Measurements from ENCODE around the gene CFAP99.

GRCh38 chr4:2385516-2385915 is 33.2 kb upstream of the CFAP99 start:
- TF ChIP-seq CTCF (IDR thresholded peaks at IDR 0.05; ENCODE audit: borderline replicate concordance, extremely low read depth, low read length, poor library complexity, severe bottlenecking), result no peak
- no peak for TF ChIP-seq EZH2 (IDR thresholded peaks at IDR 0.05; ENCODE audit: borderline replicate concordance, low read depth, low read length, severe bottlenecking)
